Breast epithelium (tissue), 3 donors: ENCODE data around the gene MTSS2.

Experiments
- CTCF ChIP-seq, 3 donors: fragments of 450-650 bp; IDR thresholded peaks; one replicate each; pipeline ENCODE4 v1.5.1; 2016 to 2017; ENCODE audit warnings: antibody characterized with exemption in 3 of 3, mild to moderate bottlenecking in 3 of 3, moderate library complexity in 3 of 3
- POLR2A ChIP-seq: fragments of 450-650 bp; IDR thresholded peaks from one replicate; pipeline ENCODE4 v1.6.1; 2016; ENCODE audit warnings: antibody characterized with exemption, mild to moderate bottlenecking, moderate library complexity
- POLR2AphosphoS5 ChIP-seq, 3 donors: sonication (generic); formaldehyde crosslinking; IDR thresholded peaks; one replicate each; pipeline ENCODE4 v1.6.1; 2017; ENCODE audit warnings: antibody characterized with exemption in 3 of 3

- TF ChIP-seq CTCF (IDR thresholded peaks at IDR 0.05) (no peak), POLR2AphosphoS5 (IDR thresholded peaks at IDR 0.05) (peak in 1 of 3 donors; percentile 27), POLR2A (no peak)
Observed at GRCh38 chr16:70706948-70707465, 21.2 kb upstream of the MTSS2 start.
